WI38 (cell line): ENCODE measurements around the gene ABHD18.
"Not testable (repeated sequence)": the region's sequence is repeated elsewhere in the genome, so short reads cannot be mapped to it uniquely, and the experiment has no call there.

ENCODE experiments used
- H3K4me3 ChIP-seq: 2 replicates; pipeline ENCODE4 v1.5.1; 2011; ENCODE audit warnings: low read depth, mild to moderate bottlenecking, control low read depth, low read length
- TF ChIP-seq, protein P1 (sequence below): IDR thresholded peaks from 2 replicates; pipeline ENCODE4 v1.5.1; 2012; ENCODE audit warnings: low read depth, mild to moderate bottlenecking, control low read depth, low read length

The ABHD18 gene

DNA sequence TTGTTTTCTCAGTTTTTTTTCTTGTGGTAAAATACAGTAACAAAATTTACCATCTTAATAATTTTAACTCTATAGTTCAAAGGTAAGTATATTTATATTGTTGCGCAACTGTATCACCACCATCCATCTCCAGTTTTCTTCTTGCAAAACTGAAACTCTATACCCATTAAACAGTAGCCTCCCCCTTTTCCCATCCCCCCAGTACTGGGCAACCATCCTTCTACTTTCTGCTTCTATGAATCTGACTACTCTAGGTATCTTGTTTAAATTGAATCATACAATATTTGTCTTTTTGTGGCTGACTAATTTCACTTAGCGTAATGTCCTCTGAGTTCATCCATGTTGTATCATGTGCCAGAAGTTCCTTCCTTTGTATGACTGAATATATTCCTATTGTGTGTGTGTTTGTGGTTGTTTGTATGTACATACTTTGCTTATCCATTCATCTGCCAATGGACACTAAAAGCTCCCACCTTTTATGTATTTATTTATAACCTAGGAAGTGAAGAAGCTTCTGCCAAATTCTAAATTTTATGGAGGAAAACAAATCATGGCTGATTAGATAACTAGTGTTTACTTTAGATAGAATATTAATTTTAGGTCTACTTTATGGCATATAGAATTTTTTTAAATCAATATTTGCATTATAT, 10.0 kb downstream of the ABHD18 start:
- TF ChIP-seq, protein P1, sequence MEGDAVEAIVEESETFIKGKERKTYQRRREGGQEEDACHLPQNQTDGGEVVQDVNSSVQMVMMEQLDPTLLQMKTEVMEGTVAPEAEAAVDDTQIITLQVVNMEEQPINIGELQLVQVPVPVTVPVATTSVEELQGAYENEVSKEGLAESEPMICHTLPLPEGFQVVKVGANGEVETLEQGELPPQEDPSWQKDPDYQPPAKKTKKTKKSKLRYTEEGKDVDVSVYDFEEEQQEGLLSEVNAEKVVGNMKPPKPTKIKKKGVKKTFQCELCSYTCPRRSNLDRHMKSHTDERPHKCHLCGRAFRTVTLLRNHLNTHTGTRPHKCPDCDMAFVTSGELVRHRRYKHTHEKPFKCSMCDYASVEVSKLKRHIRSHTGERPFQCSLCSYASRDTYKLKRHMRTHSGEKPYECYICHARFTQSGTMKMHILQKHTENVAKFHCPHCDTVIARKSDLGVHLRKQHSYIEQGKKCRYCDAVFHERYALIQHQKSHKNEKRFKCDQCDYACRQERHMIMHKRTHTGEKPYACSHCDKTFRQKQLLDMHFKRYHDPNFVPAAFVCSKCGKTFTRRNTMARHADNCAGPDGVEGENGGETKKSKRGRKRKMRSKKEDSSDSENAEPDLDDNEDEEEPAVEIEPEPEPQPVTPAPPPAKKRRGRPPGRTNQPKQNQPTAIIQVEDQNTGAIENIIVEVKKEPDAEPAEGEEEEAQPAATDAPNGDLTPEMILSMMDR: no peak
- H3K4me3 ChIP-seq: no peak overlapping the region

DNA sequence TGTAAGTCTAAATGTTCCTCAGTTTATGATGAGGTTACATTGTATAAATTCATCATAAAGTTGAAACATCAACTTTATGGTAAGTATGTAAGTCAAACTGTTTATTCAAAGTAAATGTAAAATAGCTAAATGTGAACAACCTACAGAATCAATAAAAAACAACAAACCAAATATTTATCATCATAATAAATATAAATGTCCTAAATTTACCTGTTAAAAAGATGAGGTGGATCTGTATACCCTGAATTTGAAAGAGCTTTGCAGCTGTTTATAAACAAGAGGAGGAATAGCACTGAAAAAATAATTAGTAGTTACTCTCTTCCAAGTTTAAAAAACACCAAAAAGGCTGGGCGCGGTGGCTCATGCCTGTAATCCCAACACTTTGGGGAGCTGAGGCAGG, 13.7 kb downstream of the ABHD18 start:
- H3K4me3 ChIP-seq: no peak overlapping the region
- TF ChIP-seq, protein P1: no peak

DNA sequence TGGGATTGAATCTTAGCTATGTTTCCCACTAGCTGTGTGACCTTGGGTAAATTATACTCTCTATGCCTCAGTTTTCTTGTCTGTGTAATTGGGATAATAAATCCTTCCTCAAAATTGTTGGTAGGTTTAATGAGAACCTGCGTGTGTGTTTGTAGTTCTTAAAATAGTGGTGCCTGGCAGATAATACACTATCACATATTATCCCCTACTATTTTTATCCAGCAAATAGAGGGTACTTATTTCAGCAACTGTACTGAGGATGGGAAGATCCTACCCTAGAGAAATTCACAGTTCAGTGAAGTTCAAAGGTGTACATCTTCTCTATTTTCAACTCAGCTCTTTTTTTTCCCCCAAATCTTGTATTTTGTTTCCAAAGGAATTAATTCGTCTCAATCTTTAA, 17.2 kb downstream of the ABHD18 start:
- TF ChIP-seq, protein P1: no peak
- no peak overlapping the region for H3K4me3 ChIP-seq

DNA sequence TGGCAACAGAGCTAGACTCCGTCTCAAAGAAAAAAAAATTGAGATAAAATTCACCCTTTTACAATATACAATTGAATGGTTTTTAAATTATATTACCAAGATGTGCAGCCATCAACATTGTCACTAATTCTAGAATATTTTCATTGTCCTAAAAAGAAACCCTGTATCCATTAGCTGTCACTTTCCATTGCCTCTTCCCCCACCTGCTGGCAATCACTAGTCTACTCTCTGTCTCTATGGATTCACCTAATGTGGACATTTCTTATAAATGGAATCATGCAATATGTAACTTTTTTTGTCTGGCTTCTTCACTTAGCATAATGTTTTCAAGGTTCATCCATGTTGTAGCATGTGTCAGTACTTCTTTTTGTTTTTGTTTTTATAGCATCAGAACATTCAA, 20.8 kb downstream of the ABHD18 start:
- TF ChIP-seq, protein P1: no peak
- no peak overlapping the region for H3K4me3 ChIP-seq

DNA sequence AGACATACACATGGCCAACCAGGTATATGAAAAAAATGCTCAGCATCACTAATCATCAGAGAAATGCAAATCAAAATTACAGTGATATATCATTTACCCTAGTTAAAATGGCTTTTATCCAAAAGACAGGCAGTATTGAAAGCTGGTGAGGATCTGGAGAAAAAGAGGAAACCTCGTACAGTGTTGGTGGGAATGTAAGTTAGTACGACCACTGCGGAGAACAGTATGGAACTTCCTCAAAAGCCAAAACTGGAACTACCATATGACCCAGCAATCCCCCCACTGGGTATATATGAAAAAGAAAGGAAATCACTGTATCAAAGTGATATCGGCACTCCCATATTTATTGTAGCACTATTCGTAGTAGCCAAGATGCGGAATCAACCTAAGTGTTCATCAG, 23.4 kb downstream of the ABHD18 start:
- TF ChIP-seq, protein P1: no peak
- H3K4me3 ChIP-seq: no peak overlapping the region

DNA sequence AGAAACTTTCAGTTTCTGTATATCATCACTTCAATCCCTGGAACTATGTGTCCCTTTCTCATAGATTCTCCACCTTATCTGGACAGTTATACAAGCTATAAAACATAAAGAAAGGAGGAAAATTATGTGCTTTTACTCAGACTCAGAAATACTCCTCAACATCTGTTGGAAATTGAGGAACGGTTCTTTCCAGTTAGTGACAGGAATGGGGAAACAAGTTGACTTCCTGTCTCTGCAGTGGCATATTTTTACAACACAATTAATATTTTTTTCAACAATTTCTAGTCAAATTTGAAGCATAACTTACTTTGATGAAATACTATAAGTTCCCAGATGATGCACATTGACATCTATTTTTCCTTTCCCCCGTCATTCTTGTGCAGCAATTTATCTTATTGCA, 27.9 kb downstream of the ABHD18 start:
- no peak overlapping the region for H3K4me3 ChIP-seq
- TF ChIP-seq, protein P1: no peak

DNA sequence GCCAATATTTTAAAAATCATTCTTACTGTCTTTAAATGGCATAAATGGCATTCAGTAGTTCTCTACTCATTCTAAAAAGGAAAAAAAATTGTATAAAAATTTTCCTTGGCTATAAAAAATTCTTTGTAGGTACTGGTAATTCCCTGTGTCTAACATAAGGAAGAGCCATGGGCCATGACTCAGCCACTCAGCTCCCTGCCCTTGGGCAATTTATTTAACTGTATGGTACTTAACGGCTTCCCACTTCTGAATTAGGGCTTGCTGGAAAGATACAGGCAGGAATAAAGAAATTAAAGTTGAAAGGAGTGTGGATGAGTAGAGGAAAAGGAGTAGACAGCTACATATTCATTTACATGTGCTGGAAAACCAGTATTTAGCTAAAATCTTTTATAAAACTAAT, 30.6 kb downstream of the ABHD18 start:
- TF ChIP-seq, protein P1: no peak

DNA sequence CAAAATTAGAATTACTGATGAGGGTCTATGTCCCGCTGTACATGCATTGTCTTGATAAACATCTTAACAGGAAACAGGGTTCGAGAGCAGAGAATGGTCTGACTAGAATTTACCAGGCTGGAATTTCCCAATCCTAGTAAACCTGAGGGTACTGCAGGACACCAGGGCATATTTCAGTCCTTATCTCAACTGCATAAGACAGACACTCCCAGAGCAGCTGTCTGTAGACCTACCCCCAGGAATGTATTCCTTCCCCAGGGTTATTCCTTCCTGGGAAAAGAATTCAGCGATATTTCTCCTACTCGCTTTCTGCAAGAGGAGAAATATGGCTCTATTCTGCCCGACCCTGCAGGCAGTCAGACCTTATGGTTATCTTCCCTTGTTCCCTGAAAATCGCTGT, 31.3 kb downstream of the ABHD18 start:
- H3K4me3 ChIP-seq: not testable (repeated sequence)

More for the DNA sequence above, 30.6 kb downstream of the ABHD18 start:
- no peak overlapping the region for H3K4me3 ChIP-seq
